OCI-LY3 (cell line): ENCODE data around the gene ZNF407.

Source experiments
- EZH2phosphoT487 ChIP-seq: fragments of 200-600 bp; shearing (Covaris generic); IDR thresholded peaks from 2 replicates; pipeline ENCODE4 v1.6.1; 2018; ENCODE audit warnings: antibody characterized with exemption, mixed run types, low read depth
- TF ChIP-seq, protein P1 (sequence below): fragments of 200-600, 300-600 bp; sonication (generic); IDR thresholded peaks from 2 replicates; pipeline ENCODE4 v1.5.1; 2014; ENCODE audit warnings: antibody characterized with exemption, low read length, low read depth

DNA sequence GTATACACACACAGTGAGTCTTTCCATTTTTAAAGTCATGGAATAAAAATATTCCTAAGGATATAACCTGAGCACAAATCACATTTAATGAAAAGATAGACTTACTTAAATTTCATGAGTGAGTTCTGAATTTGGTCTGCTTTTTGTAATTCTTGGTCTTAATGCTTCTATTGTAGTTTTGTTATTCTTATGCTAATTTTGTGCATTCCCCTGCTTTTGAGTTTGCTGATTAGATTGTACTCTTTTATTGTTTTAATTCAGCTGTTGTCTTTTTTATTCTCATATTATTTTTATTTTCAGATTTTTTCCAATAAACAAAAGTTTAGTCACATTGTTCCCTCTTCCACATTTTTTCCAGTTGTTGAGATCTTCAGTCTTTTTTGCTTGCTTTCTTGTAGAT, 202.4 kb downstream of the ZNF407 start:
- TF ChIP-seq, protein P1, sequence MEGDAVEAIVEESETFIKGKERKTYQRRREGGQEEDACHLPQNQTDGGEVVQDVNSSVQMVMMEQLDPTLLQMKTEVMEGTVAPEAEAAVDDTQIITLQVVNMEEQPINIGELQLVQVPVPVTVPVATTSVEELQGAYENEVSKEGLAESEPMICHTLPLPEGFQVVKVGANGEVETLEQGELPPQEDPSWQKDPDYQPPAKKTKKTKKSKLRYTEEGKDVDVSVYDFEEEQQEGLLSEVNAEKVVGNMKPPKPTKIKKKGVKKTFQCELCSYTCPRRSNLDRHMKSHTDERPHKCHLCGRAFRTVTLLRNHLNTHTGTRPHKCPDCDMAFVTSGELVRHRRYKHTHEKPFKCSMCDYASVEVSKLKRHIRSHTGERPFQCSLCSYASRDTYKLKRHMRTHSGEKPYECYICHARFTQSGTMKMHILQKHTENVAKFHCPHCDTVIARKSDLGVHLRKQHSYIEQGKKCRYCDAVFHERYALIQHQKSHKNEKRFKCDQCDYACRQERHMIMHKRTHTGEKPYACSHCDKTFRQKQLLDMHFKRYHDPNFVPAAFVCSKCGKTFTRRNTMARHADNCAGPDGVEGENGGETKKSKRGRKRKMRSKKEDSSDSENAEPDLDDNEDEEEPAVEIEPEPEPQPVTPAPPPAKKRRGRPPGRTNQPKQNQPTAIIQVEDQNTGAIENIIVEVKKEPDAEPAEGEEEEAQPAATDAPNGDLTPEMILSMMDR = no peak
- no peak for TF ChIP-seq EZH2phosphoT487
